Motor neuron (in vitro differentiated cells): Measurements from ENCODE around the gene FAR2. TPM values are rescaled to one million over a fixed set of nuclear protein-coding genes. Genes with fewer than 3 reads are reported as not detected.

Experiments
- ATAC-seq, 8 experiments: fragments of 200-7000 bp; cut with Tn5 transposase; replicated peaks in 6 of 8; 2 replicates each; pipeline ENCODE4 v1.8.0; 2021; ENCODE audit warnings: mild to moderate bottlenecking in 8 of 8, moderate library complexity in 8 of 8
- H3K27ac ChIP-seq, 2 donors: fragments of 250-450 bp; sonication (Bioruptor Pico); 2 replicates each; pipeline ENCODE4 v1.9.0; 2021; ENCODE audit warnings: antibody characterized with exemption in 2 of 2, mild to moderate bottlenecking in 2 of 2, moderate library complexity in 1 of 2
- H3K4me1 ChIP-seq, 2 donors: fragments of 250-450 bp; sonication (Bioruptor Pico); replicated peaks in 1 of 2; 2 replicates each; pipeline ENCODE4 v1.6.1; 2021; ENCODE audit warnings: antibody characterized with exemption in 2 of 2, mild to moderate bottlenecking in 2 of 2, moderate library complexity in 1 of 2
- H3K4me3 ChIP-seq, 5 donors: fragments of 250-450 bp; sonication (Bioruptor Pico); 2 replicates each; pipeline ENCODE4 v1.9.0; 2021; ENCODE audit warnings: antibody characterized with exemption in 5 of 5, mild to moderate bottlenecking in 5 of 5, moderate library complexity in 4 of 5
- WGBS, 10 experiments: fragments of 450-650 bp; shearing (Covaris generic); methylation state at CpG; one replicate each; pipeline ENCODE4 v1.0.0; 2022; 5-methylcytosine and 5-hydroxymethylcytosine counted together
- in situ Hi-C, 9 experiments: fragments of 400-800 bp; cut with MboI; loops; one replicate each; pipeline ENCODE4 v1.15.0; 2021; ENCODE audit warnings: low sequenced_read_pairs in 9 of 9, low pct_unique_long_range_greater_than_20kb in 2 of 9; ENCODE audit not compliant: unreplicated experiment in 9 of 9
- total RNA-seq, 8 experiments: library from RNA; unstranded; fragments of 300-600 nt; gene quantifications; 2 replicates each; pipeline versions ENCODE4 v1.2.3 to v1.2.4, GENCODE V29; 2022

FAR2 gene
- total RNA-seq, 8 experiments from 2014 or later: 3.6 to 186 (median 5.7) TPM

GRCh38 chr12:29145372-29146170 lies 3.5 kb upstream of the FAR2 start:
- WGBS, 10 experiments: 47 to 100% (median 84%) methylated on average over 2 to 9 of the region's 14 CpGs; no CpG with 5 or more reads in 1 of the 10 experiments
- no peak for ATAC-seq
- Histone ChIP-seq H3K4me1 (peaks cover 0 to 7% of the 10 kb centered on the region in 2 donors), H3K27ac (no peak overlapping the region), H3K4me3 (no peak overlapping the region)
- in situ Hi-C loops: no loop called here

DNA sequence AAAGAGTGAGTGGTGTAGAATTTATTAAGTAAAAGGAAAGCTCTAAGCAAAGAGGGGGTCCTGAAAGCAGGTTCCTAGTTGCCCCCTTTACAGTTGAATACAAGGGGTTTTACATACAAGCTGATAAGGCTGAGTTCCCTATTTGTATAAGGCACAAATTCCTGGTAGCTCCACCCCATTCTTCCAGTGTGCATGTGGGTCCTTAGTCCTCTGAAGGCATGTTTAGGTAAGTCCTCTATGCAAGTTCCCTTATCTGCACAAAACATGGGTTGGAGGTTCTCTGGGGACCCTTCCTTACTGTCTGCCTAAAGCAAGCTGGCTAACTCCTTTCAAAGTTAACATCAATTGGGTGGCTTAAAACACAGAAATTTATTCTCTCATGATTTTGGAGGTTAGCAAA lies 2.9 kb upstream of the FAR2 start:
- no peak overlapping the region for H3K4me3 ChIP-seq
- in situ Hi-C loops: no loop called here
- H3K27ac ChIP-seq: no peak overlapping the region
- H3K4me1 ChIP-seq: peaks cover 0 to 7% of the 10 kb centered on the region in 2 donors
- ATAC-seq: no peak

DNA sequence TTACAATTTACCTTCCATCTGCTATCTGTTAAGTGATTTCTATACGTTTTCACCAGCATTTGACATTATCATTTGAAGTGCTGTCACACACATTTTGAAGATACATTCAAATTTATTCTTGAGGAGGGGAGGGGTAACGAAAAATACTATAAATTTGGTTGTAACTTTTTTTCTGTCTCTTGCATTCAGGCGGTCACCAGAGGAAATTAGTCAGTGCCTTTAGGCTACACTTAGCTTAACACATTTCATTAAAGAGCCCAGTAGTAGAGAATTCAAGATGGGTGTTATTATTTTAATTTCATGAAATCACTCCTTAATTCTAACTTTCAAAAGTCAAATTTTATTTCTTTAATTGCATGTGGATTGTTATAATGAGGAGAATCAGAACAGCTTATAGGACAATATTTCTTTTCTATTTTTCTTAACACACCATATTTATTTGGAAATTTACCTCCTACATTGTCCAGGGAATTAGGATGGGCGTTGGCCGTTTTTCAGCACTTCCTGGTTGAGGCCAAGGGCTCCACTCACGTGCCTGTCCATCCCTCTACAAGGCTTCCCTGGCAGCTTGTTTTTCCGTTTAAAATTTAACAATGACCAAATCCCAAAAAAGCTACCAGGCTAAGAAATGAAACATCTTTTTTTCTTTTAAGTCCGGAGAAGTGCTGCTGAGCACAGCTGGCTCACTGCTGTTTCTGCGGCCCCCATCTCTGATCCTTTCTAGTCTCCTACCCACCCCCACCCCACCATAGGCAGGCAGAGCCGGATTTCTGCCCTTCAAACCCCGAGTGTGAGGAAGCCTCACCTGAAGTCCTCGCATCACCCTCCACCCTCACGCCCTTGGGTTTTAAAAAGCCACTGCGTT lies 1.1 kb upstream of the FAR2 start:
- WGBS, 10 experiments: 0 to 58% (median 52%) methylated on average over 2 to 7 of the region's 14 CpGs
- H3K27ac ChIP-seq: no peak overlapping the region

DNA sequence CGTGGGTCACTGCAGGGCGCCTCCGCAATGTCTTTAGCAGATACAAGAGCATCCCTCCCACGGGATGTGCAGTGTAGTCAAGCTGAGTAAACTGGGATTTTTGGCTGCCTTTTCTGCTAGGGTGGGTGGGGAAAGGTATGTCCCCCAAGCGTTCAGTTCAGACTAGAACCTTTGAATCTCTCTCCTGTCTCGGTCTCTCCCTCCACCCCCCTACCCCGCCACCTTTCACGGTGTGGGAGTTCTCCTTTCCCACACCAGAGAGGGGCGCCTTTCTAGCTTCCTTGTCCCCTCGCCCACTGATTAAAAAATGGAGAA lies 525 bp upstream of the FAR2 start:
- H3K4me1 ChIP-seq: peaks cover 0 to 9% of the 10 kb centered on the region in 2 donors

More for the DNA sequence above, 1.1 kb upstream of the FAR2 start:
- Histone ChIP-seq H3K4me3 (peak overlapping the region; percentile 37 to 59 (median 43)), H3K4me1 (peaks cover 0 to 7% of the 10 kb centered on the region in 2 donors)
- in situ Hi-C loops: no loop called here
- ATAC-seq: peak in 3 of 8 experiments; percentile 32 to 43 (median 39)

GRCh38 chr12:29149691-29150281 lies 708 bp downstream of the FAR2 start:
- Histone ChIP-seq H3K27ac (no peak overlapping the region), H3K4me3 (peak overlapping the region; percentile 37 to 59 (median 43)), H3K4me1 (peaks cover 0 to 9% of the 10 kb centered on the region in 2 donors)
- in situ Hi-C loops: no loop called here
- WGBS, 10 experiments: 67 to 100% (median 90%) methylated on average over 2 to 4 of the region's 34 CpGs; no CpG with 5 or more reads in 5 of the 10 experiments
- ATAC-seq: peak in 1 of 8 experiments; percentile 30

More for the DNA sequence above, 525 bp upstream of the FAR2 start:
- ATAC-seq: peak; percentile 12 to 60 (median 48)
- Histone ChIP-seq H3K4me3 (peak overlapping the region; percentile 37 to 59 (median 43)), H3K27ac (no peak overlapping the region)
- 40% methylated on average over 1 of the region's 10 CpGs; no CpG with 5 or more reads in 9 of the 10 experiments for WGBS, 10 experiments
- in situ Hi-C loops: no loop called here

- Histone ChIP-seq H3K4me3 (no peak overlapping the region), H3K4me1 (peaks cover 0 to 9% of the 10 kb centered on the region in 2 donors), H3K27ac (no peak overlapping the region)
- in situ Hi-C loops: no loop called here
- 57 to 100% (median 93%) methylated on average over 1 to 7 of the region's 7 CpGs for WGBS, 10 experiments
- no peak for ATAC-seq
Observed at GRCh38 chr12:29150462-29150861, 1.4 kb downstream of the FAR2 start.

GRCh38 chr12:29152223-29152868 lies 3.3 kb downstream of the FAR2 start:
- no peak for ATAC-seq
- Histone ChIP-seq H3K4me3 (no peak overlapping the region), H3K4me1 (peaks cover 0 to 9% of the 10 kb centered on the region in 2 donors), H3K27ac (no peak overlapping the region)
- in situ Hi-C loops: no loop called here
- 20 to 100% (median 69%) methylated on average over 1 of the region's 1 CpG for WGBS, 10 experiments

GRCh38 chr12:29152981-29153630 lies 4.0 kb downstream of the FAR2 start:
- H3K4me3 ChIP-seq: no peak overlapping the region
- in situ Hi-C loops: no loop called here
- 11 to 67% (median 39%) methylated on average over 2 to 4 of the region's 4 CpGs; no CpG with 5 or more reads in 1 of the 10 experiments for WGBS, 10 experiments
- H3K4me1 ChIP-seq: peaks cover 0 to 8% of the 10 kb centered on the region in 2 donors
- H3K27ac ChIP-seq: no peak overlapping the region
- ATAC-seq: no peak

DNA sequence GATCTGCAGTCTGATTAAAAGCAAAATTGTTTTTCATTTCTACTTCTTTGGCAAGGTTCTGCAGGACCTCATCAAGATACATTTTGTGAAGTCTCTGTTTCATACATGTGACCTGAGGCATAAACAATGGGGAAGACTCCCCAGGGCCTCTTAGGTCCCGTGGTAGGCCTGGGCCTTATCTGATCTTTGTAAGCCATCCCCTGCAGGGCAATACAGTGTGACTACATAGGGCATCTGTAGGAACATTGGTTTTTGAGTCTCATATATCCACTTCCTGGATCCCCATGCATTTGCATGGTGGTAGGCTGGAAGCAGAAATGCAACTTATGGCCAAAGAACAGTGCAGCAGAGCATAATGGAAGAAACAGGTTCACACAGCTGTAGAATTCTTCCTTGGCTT lies 6.0 kb downstream of the FAR2 start:
- Histone ChIP-seq H3K4me1 (peaks cover 0 to 2% of the 10 kb centered on the region in 2 donors), H3K27ac (no peak overlapping the region), H3K4me3 (no peak overlapping the region)
- in situ Hi-C loops: no loop called here
- 71 to 100% (median 83%) methylated on average over 1 of the region's 1 CpG; no CpG with 5 or more reads in 7 of the 10 experiments for WGBS, 10 experiments
- ATAC-seq: peak in 2 of 8 experiments; percentile 16 to 40

GRCh38 chr12:29157486-29157946 lies 8.4 kb downstream of the FAR2 start:
- no peak overlapping the region for H3K27ac ChIP-seq

DNA sequence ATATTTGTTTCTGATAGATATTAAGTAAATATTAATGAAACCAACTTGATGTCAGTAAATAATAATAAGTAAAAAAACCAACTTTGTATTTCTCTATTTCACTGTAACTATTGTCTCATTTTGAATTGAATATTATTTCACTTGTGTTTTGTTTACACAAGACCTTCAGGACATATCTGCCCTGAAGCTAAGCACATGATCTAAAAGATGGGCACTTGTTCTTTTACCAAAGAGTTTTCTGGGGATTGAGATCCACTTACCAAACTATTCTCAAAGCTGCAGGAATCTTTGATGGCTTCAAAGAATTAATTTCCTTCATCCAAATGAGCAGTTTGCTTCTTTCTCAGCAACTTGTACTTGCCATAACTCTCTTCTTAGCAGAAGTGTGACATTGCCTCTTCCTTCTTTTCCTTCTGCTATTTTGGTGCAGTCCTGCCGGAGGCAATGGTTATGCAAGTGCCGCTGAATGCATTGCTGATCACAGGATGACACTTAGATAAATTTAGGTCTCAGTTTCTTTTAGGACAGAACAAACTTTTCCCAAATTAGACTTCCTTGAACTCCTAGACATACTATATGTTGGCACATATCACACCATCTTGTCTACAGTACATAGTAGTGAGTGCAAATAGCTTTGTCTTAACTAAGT lies 9.2 kb downstream of the FAR2 start:
- WGBS, 10 experiments: 40 to 94% (median 80%) methylated on average over 1 to 2 of the region's 2 CpGs; no CpG with 5 or more reads in 5 of the 10 experiments
- in situ Hi-C loops: no loop called here
- peak in 3 of 8 experiments; percentile 59 to 85 (median 65) for ATAC-seq
- H3K4me3 ChIP-seq: no peak overlapping the region
- H3K27ac ChIP-seq: no peak overlapping the region
- peaks cover 0 to 2% of the 10 kb centered on the region in 2 donors for H3K4me1 ChIP-seq

More at GRCh38 chr12:29157486-29157946, 8.4 kb downstream of the FAR2 start:
- Histone ChIP-seq H3K4me3 (no peak overlapping the region), H3K4me1 (peaks cover 0 to 2% of the 10 kb centered on the region in 2 donors)
- WGBS, 10 experiments: 82 to 100% (median 89%) methylated on average over 1 of the region's 1 CpG; no CpG with 5 or more reads in 6 of the 10 experiments
- in situ Hi-C loops: no loop called here
- no peak for ATAC-seq

GRCh38 chr12:29159661-29160060 lies 10.6 kb downstream of the FAR2 start:
- ATAC-seq: no peak
- in situ Hi-C loops: no loop called here
- no peaks in the 10 kb centered on the region for H3K4me1 ChIP-seq
- 64 to 100% (median 84%) methylated on average over 1 to 3 of the region's 3 CpGs for WGBS, 10 experiments
- H3K4me3 ChIP-seq: no peak overlapping the region
- no peak overlapping the region for H3K27ac ChIP-seq
